Common myeloid progenitor, CD34-positive (primary cell): Measurements from ENCODE around the gene C1QTNF1.
"Not testable (repeated sequence)": the region's sequence is repeated elsewhere in the genome, so short reads cannot be mapped to it uniquely, and the experiment has no call there.

Source experiments
- CTCF ChIA-PET: fragments of 350-600 bp; sonication (Branson Sonifier 250); formaldehyde crosslinking; loops from one replicate; lab custom pipeline; 2021; ENCODE audit warnings: antibody characterized with exemption; lab: Charles Lee
- POLR2A ChIA-PET: fragments of 350-600 bp; sonication (Branson Sonifier 250); formaldehyde crosslinking; loops from one replicate; lab custom pipeline; 2021; ENCODE audit warnings: antibody characterized with exemption; lab: Charles Lee
- DNase-seq, 3 donors: peaks; one replicate each; pipeline versions ENCODE4 v3.0.0 to v3.0.0-alpha.2; 2013
- H3K27ac ChIP-seq, 2 experiments: 1 replicate in 1 of 2; 2 replicates in 1 of 2; pipeline ENCODE4 v1.7.0; 2013; ENCODE audit warnings: inconsistent platforms in 2 of 2, low read length in 2 of 2, mild to moderate bottlenecking in 2 of 2, low read depth in 1 of 2, moderate library complexity in 1 of 2; ENCODE audit not compliant: severe bottlenecking in 2 of 2, insufficient read depth in 1 of 2, poor library complexity in 1 of 2
- H3K27me3 ChIP-seq, 5 experiments: replicated peaks in 2 of 5; 1 replicate in 3 of 5; 2 replicates in 2 of 5; pipeline versions ENCODE4 v1.6.1 to v1.7.0; 2013; ENCODE audit warnings: low read length in 4 of 5, mild to moderate bottlenecking in 2 of 5, moderate library complexity in 2 of 5, inconsistent platforms in 1 of 5; ENCODE audit not compliant: insufficient read depth in 5 of 5, control insufficient read depth in 4 of 5
- H3K36me3 ChIP-seq, 4 experiments: 1 replicate in 2 of 4; 2 replicates in 2 of 4; pipeline versions ENCODE4 v1.6.1 to v1.7.0; 2013; ENCODE audit warnings: low read length in 3 of 4, control low read depth in 1 of 4, mild to moderate bottlenecking in 1 of 4; ENCODE audit not compliant: control insufficient read depth in 4 of 4, insufficient read depth in 4 of 4
- H3K4me1 ChIP-seq, 4 experiments: 1 replicate in 3 of 4; 2 replicates in 1 of 4; pipeline versions ENCODE4 v1.6.1 to v1.7.1; 2013; ENCODE audit warnings: low read length in 3 of 4, mild to moderate bottlenecking in 3 of 4, control low read depth in 1 of 4, inconsistent platforms in 1 of 4, moderate library complexity in 1 of 4; ENCODE audit not compliant: control insufficient read depth in 4 of 4, insufficient read depth in 4 of 4; ENCODE audit errors: control extremely low read depth in 1 of 4
- H3K4me3 ChIP-seq, 7 experiments: 1 replicate in 4 of 7; 2 replicates in 3 of 7; pipeline versions ENCODE4 v1.5.1 to v1.7.0; 2013; ENCODE audit warnings: mild to moderate bottlenecking in 7 of 7, low read length in 6 of 7, moderate library complexity in 6 of 7, inconsistent platforms in 2 of 7, low read depth in 2 of 7, control low read depth in 1 of 7; ENCODE audit not compliant: insufficient read depth in 4 of 7, control insufficient read depth in 1 of 7; ENCODE audit errors: extremely low read depth in 1 of 7
- H3K9me3 ChIP-seq, 5 experiments: 1 replicate in 4 of 5; 2 replicates in 1 of 5; pipeline versions ENCODE4 v1.6.1 to v1.7.1; 2013; ENCODE audit warnings: low read length in 4 of 5, mild to moderate bottlenecking in 2 of 5, inconsistent platforms in 1 of 5, low read depth in 1 of 5, moderate library complexity in 1 of 5; ENCODE audit not compliant: control insufficient read depth in 4 of 5, insufficient read depth in 2 of 5; ENCODE audit errors: control extremely low read depth in 1 of 5
- WGBS: methylation state at CpG from one replicate; pipeline ENCODE4 v1.1.5; 2013; ENCODE audit not compliant: insufficient coverage; 5-methylcytosine and 5-hydroxymethylcytosine counted together

C1QTNF1 gene

GRCh38 chr17:79027274-79027924, 3.4 kb downstream of the C1QTNF1 start:
- H3K27me3 ChIP-seq = peaks cover 0 to 65% (median 33%) of the 10 kb centered on the region in 5 experiments
- H3K9me3 ChIP-seq = no peaks in the 10 kb centered on the region
- H3K4me3 ChIP-seq = no peak overlapping the region
- ChIA-PET CTCF (interaction anchor here (1.1 to 3.3 kb wide), 6 partner anchors 8 to 365 kb away, joined by 3 to 17 read pairs (median 4); no protein-coding TSS in a partner anchor), POLR2A (no interaction called here)
- 75% methylated on average over 9 of the region's 10 CpGs for WGBS
- peaks cover 0 to 19% (median 14%) of the 10 kb centered on the region in 4 experiments for H3K4me1 ChIP-seq
- no peak overlapping the region for H3K27ac ChIP-seq
- no peak for DNase-seq
- no peaks in the 10 kb centered on the region for H3K36me3 ChIP-seq

DNA sequence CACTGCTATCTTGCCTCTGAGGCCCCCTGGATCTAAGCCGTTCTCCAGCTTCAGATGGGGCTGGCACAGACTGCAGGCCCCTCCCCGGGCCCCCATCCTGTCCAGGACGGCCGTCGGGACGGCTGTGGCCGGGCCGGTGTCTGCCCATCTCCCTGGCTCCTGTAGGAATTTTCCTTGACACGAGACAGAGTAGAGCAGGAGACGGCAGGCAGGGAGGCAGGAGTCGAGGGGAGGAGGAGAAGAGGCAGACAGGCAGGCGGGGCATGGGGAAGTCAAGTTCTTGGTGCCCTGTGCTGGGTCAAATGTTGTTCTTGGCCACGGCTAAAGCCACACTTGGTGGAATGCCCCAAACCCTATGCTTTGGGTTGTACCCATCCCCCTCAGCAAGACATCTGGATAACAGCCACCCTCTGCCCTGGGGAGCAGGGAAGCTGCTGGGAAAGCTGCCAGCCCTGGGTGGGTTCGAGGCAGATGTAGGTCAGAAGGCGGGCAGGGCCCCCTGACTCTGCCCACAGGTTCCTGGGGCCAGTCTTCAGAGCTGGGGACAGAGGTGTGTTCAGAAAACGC, 4.0 kb downstream of the C1QTNF1 start:
- Histone ChIP-seq H3K9me3 (no peaks in the 10 kb centered on the region), H3K36me3 (no peaks in the 10 kb centered on the region), H3K4me1 (peaks cover 0 to 19% (median 14%) of the 10 kb centered on the region in 4 experiments), H3K4me3 (no peak overlapping the region), H3K27ac (no peak overlapping the region), H3K27me3 (peaks cover 0 to 59% (median 27%) of the 10 kb centered on the region in 5 experiments)
- CTCF ChIA-PET = interaction anchor here (0.6 to 3.3 kb wide), 10 partner anchors 10 to 364 kb away, joined by 3 to 17 read pairs (median 4); no protein-coding TSS in a partner anchor
- 64% methylated on average over 13 of the region's 16 CpGs for WGBS
- DNase-seq = no peak
- POLR2A ChIA-PET = no interaction called here

DNA sequence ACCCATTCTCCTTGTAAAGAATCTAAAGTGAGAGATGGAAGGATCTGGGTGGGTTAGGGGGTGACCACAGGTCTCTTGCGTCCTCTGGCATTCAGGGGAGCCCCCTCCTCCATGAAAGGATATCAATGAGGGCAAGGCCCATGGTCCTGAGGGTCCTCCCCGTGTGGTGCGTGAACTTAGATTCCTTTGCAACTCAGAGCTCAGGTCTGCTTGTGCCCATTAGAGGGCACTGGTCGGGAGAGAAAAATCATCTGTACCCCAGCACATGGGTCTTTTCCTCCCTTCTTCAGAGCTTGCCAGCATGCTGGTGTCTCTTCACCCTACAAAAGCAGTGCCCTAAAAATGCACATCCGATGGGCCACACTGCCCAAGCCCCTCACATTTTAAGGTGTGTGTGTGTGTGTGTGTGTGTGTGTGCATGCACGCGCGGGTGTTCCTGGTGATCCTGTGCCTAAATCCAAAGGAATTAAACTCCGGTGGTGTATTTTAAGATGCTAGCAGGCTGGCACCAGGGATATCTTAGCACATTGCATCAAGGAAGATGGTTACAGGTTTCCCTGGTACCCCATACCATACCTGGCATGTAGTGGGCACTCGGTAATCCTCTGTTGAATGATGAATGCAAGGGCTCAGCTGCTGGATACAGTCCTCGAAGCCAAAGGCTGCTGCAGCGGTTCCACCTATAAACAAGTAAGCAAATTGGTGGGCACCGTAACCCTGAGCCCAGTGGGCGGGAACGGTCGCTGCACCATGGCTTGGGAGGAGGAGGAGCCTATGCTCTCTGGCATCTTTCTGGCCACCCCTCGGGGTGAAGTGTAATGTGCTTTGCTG, 4.7 kb downstream of the C1QTNF1 start:
- ChIA-PET POLR2A (no interaction called here), CTCF (interaction anchor here (0.6 to 3.3 kb wide), 10 partner anchors 9 to 354 kb away, joined by 3 to 17 read pairs (median 4); no protein-coding TSS in a partner anchor)
- DNase-seq = peak in 2 of 3 donors; percentile 29 to 33
- H3K27ac ChIP-seq = no peak overlapping the region
- H3K4me3 ChIP-seq = no peak overlapping the region
- no peaks in the 10 kb centered on the region for H3K36me3 ChIP-seq
- H3K4me1 ChIP-seq = peaks cover 0 to 17% (median 11%) of the 10 kb centered on the region in 4 experiments
- H3K27me3 ChIP-seq = peaks cover 0 to 52% (median 22%) of the 10 kb centered on the region in 5 experiments
- 73% methylated on average over 10 of the region's 17 CpGs for WGBS
- H3K9me3 ChIP-seq = no peaks in the 10 kb centered on the region

DNA sequence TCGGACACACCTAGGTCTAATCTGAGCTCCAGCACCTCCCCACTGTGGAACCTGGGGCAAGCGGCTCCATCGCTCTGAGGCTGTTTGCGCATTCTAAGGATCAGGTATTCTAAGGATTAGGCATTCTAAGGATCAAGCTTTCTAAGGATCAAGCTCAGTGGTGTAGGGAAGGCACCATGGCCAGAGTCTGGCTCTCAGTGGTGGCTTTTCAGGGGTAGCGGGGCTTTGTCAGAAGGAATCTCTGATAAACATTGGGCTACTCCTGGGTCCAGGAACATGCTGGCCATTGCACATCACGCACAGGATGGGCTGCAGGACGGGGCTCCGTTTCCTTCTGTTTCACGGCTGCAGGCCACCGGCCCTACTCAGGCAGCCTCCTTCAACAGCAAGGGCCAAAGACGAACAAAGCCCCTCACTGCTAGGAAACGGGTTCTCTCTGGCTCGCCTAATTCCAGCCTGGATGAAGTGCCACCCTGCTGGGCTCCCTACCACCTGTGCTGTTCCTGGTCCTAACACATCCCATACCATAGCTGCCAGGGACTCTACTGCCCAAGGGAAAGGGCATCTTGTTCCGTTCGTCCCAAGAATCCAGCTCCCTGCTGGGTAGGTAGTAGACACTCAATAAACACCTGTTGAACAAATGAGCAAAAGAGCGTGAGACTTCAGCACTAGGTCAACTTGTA, 5.5 kb downstream of the C1QTNF1 start:
- no peaks in the 10 kb centered on the region for H3K36me3 ChIP-seq
- H3K27me3 ChIP-seq = peaks cover 0 to 45% (median 18%) of the 10 kb centered on the region in 5 experiments
- DNase-seq = no peak
- H3K27ac ChIP-seq = no peak overlapping the region
- CTCF ChIA-PET = interaction anchor here (0.7 to 2.1 kb wide), 4 partner anchors 9 to 38 kb away, joined by 3 to 8 read pairs (median 4); no protein-coding TSS in a partner anchor
- no peak overlapping the region for H3K4me3 ChIP-seq
- H3K9me3 ChIP-seq = no peaks in the 10 kb centered on the region
- POLR2A ChIA-PET = no interaction called here
- WGBS = 96% methylated on average over 16 of the region's 16 CpGs
- peaks cover 0 to 10% (median 4%) of the 10 kb centered on the region in 4 experiments for H3K4me1 ChIP-seq

DNA sequence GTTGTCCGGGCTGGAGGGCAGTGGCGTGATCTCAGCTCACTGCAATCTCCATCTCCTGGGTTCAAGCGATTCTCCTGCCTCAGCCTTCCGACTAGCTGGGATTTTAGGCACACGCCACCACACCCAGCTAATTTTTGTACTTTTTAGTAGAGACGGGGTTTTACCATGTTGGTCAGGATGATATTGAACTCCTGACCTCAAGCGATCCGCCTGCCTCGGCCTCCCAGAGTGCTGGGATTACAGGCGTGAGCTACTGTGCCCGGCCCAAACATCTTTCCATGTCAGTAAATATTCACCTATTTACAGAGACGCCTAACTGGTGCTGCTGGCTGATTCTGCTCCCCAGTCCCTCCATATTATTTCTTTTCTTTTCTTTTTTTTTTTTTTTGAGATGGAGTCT, 6.7 kb downstream of the C1QTNF1 start:
- 96% methylated on average over 11 of the region's 12 CpGs for WGBS
- DNase-seq, H3K27ac ChIP-seq, H3K4me1 ChIP-seq, H3K4me3 ChIP-seq, POLR2A ChIA-PET, H3K9me3 ChIP-seq, H3K36me3 ChIP-seq: not testable (repeated sequence)
- peaks cover 0 to 33% (median 11%) of the 10 kb centered on the region in 5 experiments for H3K27me3 ChIP-seq
- CTCF ChIA-PET = interaction anchor here (1.6 to 7.8 kb wide), 2 partner anchors 14 to 53 kb away, joined by 3 to 41 read pairs; no protein-coding TSS in a partner anchor

DNA sequence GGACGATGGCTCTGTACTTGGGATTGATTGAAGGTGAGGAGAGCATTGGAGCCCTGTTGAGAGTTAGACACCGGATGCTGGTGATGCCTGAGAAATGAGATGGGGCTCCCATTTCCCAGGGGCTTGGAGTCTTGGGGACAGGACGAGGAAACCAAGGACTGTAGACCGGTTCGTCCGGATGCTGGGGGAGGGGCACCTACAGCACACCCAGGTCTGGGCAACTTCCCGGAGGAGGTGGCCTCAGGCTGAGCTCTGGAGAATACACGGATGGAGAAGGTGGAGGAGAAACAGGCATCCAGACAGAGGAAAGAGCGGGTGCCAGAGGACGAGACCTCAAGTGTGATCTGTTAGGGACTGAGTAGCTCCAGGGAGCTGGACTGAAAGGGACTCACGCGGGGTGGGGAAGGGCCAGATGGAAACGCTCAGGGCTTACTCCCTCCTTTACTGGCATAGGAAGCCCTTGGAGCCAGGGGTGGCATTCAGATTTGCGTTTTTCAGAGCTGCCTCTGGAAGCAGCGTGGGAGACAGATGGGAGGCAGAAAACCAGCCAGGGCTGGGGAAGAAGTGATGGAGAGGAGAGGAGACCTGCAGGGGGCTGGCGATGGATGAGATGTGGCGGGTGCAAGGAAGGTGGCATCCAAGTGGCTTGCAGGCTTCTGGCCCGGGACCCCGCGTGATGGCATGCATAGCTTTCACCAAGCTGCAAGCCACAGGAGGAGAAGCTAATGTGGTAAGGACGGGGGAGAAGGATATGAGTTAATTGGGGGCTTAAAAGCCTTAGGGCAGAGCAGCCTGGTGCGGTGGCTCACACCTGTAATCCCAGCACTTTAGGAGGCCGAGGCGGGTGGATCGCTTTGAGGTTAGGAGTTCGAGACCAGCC, 8.3 kb downstream of the C1QTNF1 start:
- ChIA-PET POLR2A (no interaction called here), CTCF (interaction anchor here (1.3 to 7.8 kb wide), 4 partner anchors 10 to 51 kb away, joined by 3 to 41 read pairs (median 12); no protein-coding TSS in a partner anchor)
- Histone ChIP-seq H3K9me3 (no peaks in the 10 kb centered on the region), H3K4me1 (peaks cover 0 to 5% (median 0%) of the 10 kb centered on the region in 4 experiments), H3K27ac (no peak overlapping the region), H3K36me3 (no peaks in the 10 kb centered on the region), H3K27me3 (peaks cover 0 to 28% (median 5%) of the 10 kb centered on the region in 5 experiments), H3K4me3 (no peak overlapping the region)
- WGBS = over 99% methylated on average over 18 of the region's 26 CpGs
- no peak for DNase-seq
